NCI-H345 treated with DMSO at 0.1 percent for 48 hours (cell line): ENCODE measurements around the gene NRXN3.

Experiments used
- DNase-seq: peaks from one replicate; lab custom pipeline; 2025; ENCODE audit not compliant: unreplicated experiment; lab: John Stamatoyannopoulos, UW

The NRXN3 gene

GRCh38 chr14:79270361-79270760 is 1100.2 kb downstream of the NRXN3 start:
- DNase-seq: no peak

GRCh38 chr14:79271122-79271521 is 1100.9 kb downstream of the NRXN3 start:
- DNase-seq: no peak

- DNase-seq: no peak
Observed at GRCh38 chr14:79274641-79275291, 1104.6 kb downstream of the NRXN3 start.

GRCh38 chr14:79275292-79275655 is 1105.1 kb downstream of the NRXN3 start:
- no peak for DNase-seq

- no peak for DNase-seq
Observed at GRCh38 chr14:79278286-79278797, 1108.2 kb downstream of the NRXN3 start.

GRCh38 chr14:79278798-79279644 is 1108.8 kb downstream of the NRXN3 start:
- no peak for DNase-seq

GRCh38 chr14:79279645-79280597 is 1109.7 kb downstream of the NRXN3 start:
- DNase-seq: no peak

- DNase-seq: no peak
Observed at GRCh38 chr14:79281244-79282152, 1111.3 kb downstream of the NRXN3 start.

GRCh38 chr14:79284621-79285020 is 1114.4 kb downstream of the NRXN3 start:
- DNase-seq: no peak

GRCh38 chr14:79285263-79285662 is 1115.1 kb downstream of the NRXN3 start:
- no peak for DNase-seq

GRCh38 chr14:79287976-79288375 is 1117.8 kb downstream of the NRXN3 start:
- no peak for DNase-seq

GRCh38 chr14:79293482-79294177 is 1123.5 kb downstream of the NRXN3 start:
- no peak for DNase-seq

GRCh38 chr14:79294499-79294898 is 1124.3 kb downstream of the NRXN3 start:
- DNase-seq: no peak

GRCh38 chr14:79295385-79295784 is 1125.2 kb downstream of the NRXN3 start:
- DNase-seq: no peak

- DNase-seq: no peak
Observed at GRCh38 chr14:79298373-79298772, 1128.2 kb downstream of the NRXN3 start.

- DNase-seq: no peak
Observed at GRCh38 chr14:79299162-79299561, 1129.0 kb downstream of the NRXN3 start.

GRCh38 chr14:79304279-79304678 is 1134.1 kb downstream of the NRXN3 start:
- no peak for DNase-seq

GRCh38 chr14:79306546-79306945 is 1136.4 kb downstream of the NRXN3 start:
- no peak for DNase-seq

GRCh38 chr14:79318371-79318770 is 1148.2 kb downstream of the NRXN3 start:
- no peak for DNase-seq

GRCh38 chr14:79320561-79320960 is 1150.4 kb downstream of the NRXN3 start:
- DNase-seq: no peak
